K562 (cell line): Measurements from ENCODE around the gene TSPAN13. TPM values are rescaled to one million over a fixed set of nuclear protein-coding genes. Genes with fewer than 3 reads are reported as not detected.

ENCODE experiments used
- ATAC-seq: fragments of 200-7000 bp; cut with Tn5 transposase; 3 replicates; pipeline ENCODE4 v1.9.1; 2020; ENCODE audit warnings: moderate library complexity
- BruUV-seq: library from RNA; stranded (reverse); fragments of 400-500 nt; replicated peaks from 2 replicates; lab custom pipeline; 2021; lab: Mats Ljungman, UMichigan
- CTCF ChIA-PET: fragments of 300-600 bp; formaldehyde crosslinking; extraction: SDS; loops from one replicate; lab custom pipeline; 2021; ENCODE audit warnings: low intra/inter-chr PET ratio; lab: Yijun Ruan, JAX
- POLR2A ChIA-PET: fragments of 300-600, 350-650 bp; sonication (Branson Sonifier 250); formaldehyde crosslinking; extraction: SDS; loops from one replicate; lab custom pipeline; 2021; ENCODE audit warnings: antibody characterized with exemption, inconsistent platforms; lab: Yijun Ruan, JAX
- DNase-seq, 4 experiments: peaks; one replicate each; pipeline versions ENCODE4 v3.0.0 to v3.0.0-alpha.2; 2011 to 2018; ENCODE audit warnings: low spot score in 3 of 4, mixed read lengths in 3 of 4; ENCODE audit errors: extremely low read depth in 1 of 4
- FAIRE-seq: peaks from 2 replicates; lab custom pipeline; 2011; peaks lifted over from hg19 to GRCh38; lab: Jason Lieb, UNC
- H2AFZ ChIP-seq: 2 replicates; pipeline ENCODE4 v1.6.0; 2011; ENCODE audit warnings: low read depth, low read length, control low read depth, inconsistent platforms
- H3K27ac ChIP-seq: fragments of 200-600 bp; 3 replicates; pipeline ENCODE4 v1.8.0; 2011; ENCODE audit warnings: low read depth, mild to moderate bottlenecking, control low read depth, inconsistent platforms, low read length, moderate library complexity, mixed read lengths; ENCODE audit errors: extremely low read depth
- H3K27me3 ChIP-seq, 2 experiments: fragments of 300-600 bp in 1 of 2; 2 replicates in 1 of 2; 3 replicates in 1 of 2; pipeline versions ENCODE4 v1.6.0 to v1.8.0; 2011; ENCODE audit warnings: inconsistent platforms in 2 of 2, low read length in 2 of 2, mild to moderate bottlenecking in 1 of 2, mixed read lengths in 1 of 2, moderate library complexity in 1 of 2; ENCODE audit not compliant: control insufficient read depth in 2 of 2, insufficient read depth in 2 of 2
- H3K36me3 ChIP-seq: fragments of 300-600 bp; 3 replicates; pipeline ENCODE4 v1.8.0; 2011; ENCODE audit warnings: mild to moderate bottlenecking, low read length, inconsistent platforms; ENCODE audit not compliant: control insufficient read depth, insufficient read depth
- H3K4me1 ChIP-seq, 2 experiments: fragments of 200-600 bp in 1 of 2; replicated peaks in 1 of 2; 2 replicates in 1 of 2; 3 replicates in 1 of 2; pipeline versions ENCODE4 v1.5.1 to v1.8.0; 2011; ENCODE audit warnings: inconsistent platforms in 2 of 2, low read length in 2 of 2, mild to moderate bottlenecking in 1 of 2, mixed read lengths in 1 of 2, moderate library complexity in 1 of 2; ENCODE audit not compliant: control insufficient read depth in 2 of 2, insufficient read depth in 2 of 2
- H3K4me2 ChIP-seq: 2 replicates; pipeline ENCODE4 v1.6.1; 2011; ENCODE audit warnings: low read length, control low read depth, inconsistent platforms, mixed read lengths; ENCODE audit not compliant: insufficient read depth
- H3K4me3 ChIP-seq: fragments of 200-600 bp; sonication (generic), shearing (Covaris generic); 2 replicates; pipeline ENCODE4 v1.5.1; 2016; ENCODE audit warnings: control low read depth, inconsistent platforms
- H3K79me2 ChIP-seq: fragments of 200-600 bp; 3 replicates; pipeline ENCODE4 v1.8.0; 2011; ENCODE audit warnings: low read length, inconsistent platforms; ENCODE audit not compliant: control insufficient read depth, insufficient read depth
- H3K9ac ChIP-seq, 2 experiments: 2 replicates each; pipeline versions ENCODE4 v1.6.0 to v1.6.1; 2011; ENCODE audit warnings: low read depth in 2 of 2, low read length in 2 of 2, control low read depth in 1 of 2, inconsistent platforms in 1 of 2, mild to moderate bottlenecking in 1 of 2, mixed read lengths in 1 of 2; ENCODE audit not compliant: insufficient read depth in 1 of 2
- H3K9me1 ChIP-seq: one replicate; pipeline ENCODE4 v1.6.0; 2011; ENCODE audit warnings: inconsistent platforms, mild to moderate bottlenecking, low read length, moderate library complexity; ENCODE audit not compliant: control insufficient read depth, insufficient read depth
- H3K9me3 ChIP-seq: replicated peaks from 2 replicates; pipeline ENCODE4 v1.5.1; 2011; ENCODE audit warnings: low read depth, low read length, inconsistent platforms; ENCODE audit not compliant: control insufficient read depth, insufficient read depth
- H4K20me1 ChIP-seq: replicated peaks from 2 replicates; pipeline ENCODE4 v1.6.1; 2011; ENCODE audit warnings: low read length, inconsistent platforms, mixed read lengths; ENCODE audit not compliant: control insufficient read depth, insufficient read depth
- MAFG ChIP-seq: fragments of 450-650 bp; conservative IDR thresholded peaks from 2 replicates; pipeline ENCODE4 v1.6.1; 2016; ENCODE audit warnings: missing genetic modification characterization, missing compliant biosample characterization
- MECOM ChIP-seq: fragments of 250-450 bp; sonication (Bioruptor Pico); IDR thresholded peaks from 2 replicates; pipeline ENCODE4 v1.8.0; 2022; ENCODE audit warnings: inconsistent platforms
- NFE2 ChIP-seq: IDR thresholded peaks from 2 replicates; pipeline ENCODE4 v1.6.1; 2014; ENCODE audit warnings: antibody characterized with exemption, low read depth
- SREBF2 ChIP-seq: sonication (generic); formaldehyde crosslinking; IDR thresholded peaks from 2 replicates; pipeline ENCODE4 v1.4.0; 2020; ENCODE audit warnings: mild to moderate bottlenecking, missing genetic modification reagents
- SRF ChIP-seq, 2 experiments: fragments of 250-450, 450-650 bp in 1 of 2; sonication (Bioruptor Pico) in 1 of 2; sonication (generic) in 1 of 2; formaldehyde crosslinking; IDR thresholded peaks; 2 replicates each; pipeline versions ENCODE4 v1.5.0 to v1.5.1; 2020 to 2022; ENCODE audit warnings: mild to moderate bottlenecking in 1 of 2, missing genetic modification reagents in 1 of 2
- WGBS: fragments of 100-300 bp; shearing (Covaris generic); methylation state at CpG from one replicate; pipeline ENCODE4 v1.1.6; 2016; ENCODE audit warnings: low coverage, mixed read lengths; ENCODE audit not compliant: insufficient coverage; ENCODE audit errors: missing lambda C conversion rate; 5-methylcytosine and 5-hydroxymethylcytosine counted together
- in situ Hi-C: fragments of 300-500 bp; cut with MboI; formaldehyde crosslinking; loops from 4 replicates; pipeline ENCODE4 v1.15.0; 2018; ENCODE audit warnings: inconsistent platforms, mixed read lengths
- intact Hi-C: fragments of 100-400 bp; cut with micrococcal nuclease; formaldehyde crosslinking; loops from 2 replicates; pipeline ENCODE4 v1.14.2; 2022
- polyA plus RNA-seq, 8 experiments: library from polyadenylated mRNA; depleted of rRNA in 4 of 8; stranded (reverse) in 5 of 8; unstranded in 3 of 8; fragments of >200 nt; fragmentation: Nextera tagmentation in 2 of 8; fragmentation: Illumina TruSeq in 1 of 8; extraction: Ambion mirVana in 2 of 8; extraction: Trizol in 1 of 8; gene quantifications; 2 replicates each; pipeline versions ENCODE4 v1.2.1 to v1.2.3, GENCODE V29; 2011 to 2014; ENCODE audit warnings: inconsistent platforms in 1 of 8, missing spikeins in 1 of 8
- total RNA-seq, 7 experiments: library from RNA; depleted of rRNA in 6 of 7; stranded (reverse); fragments of >200 nt in 6 of 7; fragmentation: Illumina TruSeq in 2 of 7; extraction: Trizol in 2 of 7; gene quantifications; 2 replicates each; pipeline versions ENCODE4 v1.2.1 to v1.2.3, GENCODE V29; 2011 to 2021; ENCODE audit warnings: low replicate concordance in 1 of 7

Gene TSPAN13
- total and polyA plus RNA-seq, 9 of the 15 experiments (the other 6 are each of a cell fraction or from before 2014, with no cell fraction given), result 7.8 to 46.3 (median 20.0) TPM

- intact Hi-C loops (no loop called here), in situ Hi-C loops (no loop called here)
- DNase-seq (no peak), ATAC-seq (peak; percentile 29; the same call in 1 of the 3 replicates), FAIRE-seq (no peak)
- Histone ChIP-seq H2AFZ (no peak overlapping the region), H3K9me1 (no peaks in the 10 kb centered on the region), H3K27me3 (peaks cover 4 to 15% of the 10 kb centered on the region in 2 experiments; a peak in 4 of 5 replicates), H3K9me3 (no peaks in the 10 kb centered on the region), H3K27ac (no peak overlapping the region), H3K4me1 (peaks cover 0 to 4% of the 10 kb centered on the region in 2 experiments; a peak in 1 of 5 replicates), H3K4me2 (no peak overlapping the region), H3K9ac (no peak overlapping the region), H4K20me1 (no peaks in the 10 kb centered on the region), H3K4me3 (no peak overlapping the region), H3K79me2 (no peaks in the 10 kb centered on the region), H3K36me3 (no peaks in the 10 kb centered on the region)
- CTCF ChIA-PET, result no interaction called here
- BruUV-seq, result no TSS peak
- 8% methylated on average over 1 of the region's 1 CpG for WGBS
- peak; percentile 42; the same call in 1 of the 2 replicates for TF ChIP-seq NFE2
- TF ChIP-seq MAFG (tag), result 0 out of 2 replicates have a peak, but pooled peaks have one; percentile 16
- no peak for TF ChIP-seq SREBF2 (CRISPR knock-in tag)
- POLR2A ChIA-PET, result interaction anchor here (1.9 kb wide), 1 partner anchor 22 kb away, joined by 4 read pairs; no protein-coding TSS in a partner anchor
Measured at GRCh38 chr7:16817536-16817935, 64.0 kb downstream of the TSPAN13 start.

GRCh38 chr7:16818732-16819131, 65.2 kb downstream of the TSPAN13 start:
- no peak overlapping the region; the same call in 1 of the 2 replicates for H2AFZ ChIP-seq
- no peak for FAIRE-seq
- no TSS peak for BruUV-seq

More at GRCh38 chr7:16818732-16819131, 65.2 kb downstream of the TSPAN13 start:
- H3K79me2 ChIP-seq, result no peaks in the 10 kb centered on the region
- no peaks in the 10 kb centered on the region for H4K20me1 ChIP-seq
- POLR2A ChIA-PET, result interaction anchor here (0.9 kb wide), 1 partner anchor 10 kb away, joined by 3 read pairs; no protein-coding TSS in a partner anchor
- intact Hi-C loops (no loop called here), in situ Hi-C loops (no loop called here)
- ATAC-seq, result peak; percentile 64
- H3K4me3 ChIP-seq, result no peak overlapping the region
- no peaks in the 10 kb centered on the region for H3K9me3 ChIP-seq
- no peak overlapping the region for H3K9ac ChIP-seq
- H3K9me1 ChIP-seq, result no peaks in the 10 kb centered on the region
- H3K4me1 ChIP-seq, result peaks cover 0 to 4% of the 10 kb centered on the region in 2 experiments; a peak in 1 of 5 replicates
- CTCF ChIA-PET, result no interaction called here
- WGBS, result 15% methylated on average over 3 of the region's 3 CpGs
- no peaks in the 10 kb centered on the region for H3K36me3 ChIP-seq
- DNase-seq, result peak in 1 of 4 experiments; percentile 16
- TF ChIP-seq MECOM (CRISPR knock-in tag) (no peak), SRF (CRISPR knock-in tag; IDR thresholded peaks at IDR 0.05) (peak; percentile 14 to 93; a peak in 2 of 4 replicates)
- no peak overlapping the region for H3K27ac ChIP-seq
- H3K4me2 ChIP-seq, result 0 out of 2 replicates have a peak overlapping the region, but pooled peaks have one; percentile 34
- H3K27me3 ChIP-seq, result peaks cover 0 to 15% of the 10 kb centered on the region in 2 experiments; a peak in 3 of 5 replicates
